Measurements from ENCODE around the gene SLC5A12.

DNA sequence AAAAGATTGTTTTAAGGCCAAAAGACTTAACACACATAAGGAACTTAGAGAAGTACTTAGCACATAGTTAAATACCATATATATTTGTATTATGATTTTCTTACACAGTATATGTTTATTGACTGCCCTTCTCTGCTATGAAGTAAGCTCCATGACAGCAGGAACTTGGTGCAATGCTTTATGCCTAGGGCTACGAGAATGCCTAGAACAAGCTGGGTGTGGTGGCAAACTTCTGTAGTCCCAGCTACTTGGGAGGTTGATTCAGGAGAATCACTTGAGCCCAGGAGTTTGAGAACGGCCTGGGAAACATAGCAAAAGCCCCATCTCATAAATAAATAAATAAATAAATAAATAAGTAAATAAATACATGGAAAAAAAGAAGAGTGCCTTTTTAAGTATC is 1.9 kb downstream of the SLC5A12 start:
- TF ChIP-seq EZH2 (IDR thresholded peaks at IDR 0.05; ENCODE audit: insufficient read depth, poor library complexity, severe bottlenecking), result no peak
- no peak for TF ChIP-seq EZH2phosphoT487 (IDR thresholded peaks at IDR 0.05; ENCODE audit: insufficient read depth, low read depth)
